ENCODE measurements around the gene RDX. TPM values are rescaled to one million over a fixed set of nuclear protein-coding genes. Genes with fewer than 3 reads are reported as not detected.

RDX gene
- total and polyA plus RNA-seq, 2 experiments from 2014 or later: 45.2 to 226 TPM

DNA sequence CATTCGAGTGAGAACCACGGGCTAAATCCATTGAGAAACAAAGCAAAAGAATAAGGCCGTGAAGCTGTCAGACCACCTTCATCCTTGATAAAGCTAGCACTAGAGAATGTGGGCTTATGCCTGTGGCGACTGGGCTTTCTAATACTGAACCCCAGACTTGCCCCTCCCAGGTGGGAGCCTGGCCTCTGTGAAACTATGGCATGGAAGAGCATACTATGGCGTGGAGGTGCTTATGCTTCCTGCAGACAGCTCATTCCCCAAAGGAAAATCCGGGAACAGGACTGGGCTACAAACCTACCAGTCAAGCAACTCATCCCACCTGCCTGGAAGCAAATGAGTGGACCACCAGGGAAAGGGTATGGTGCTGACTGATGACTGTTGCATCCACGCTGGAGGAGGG lies 110.8 kb downstream of the RDX start (continued):
- TF ChIP-seq, protein P1, sequence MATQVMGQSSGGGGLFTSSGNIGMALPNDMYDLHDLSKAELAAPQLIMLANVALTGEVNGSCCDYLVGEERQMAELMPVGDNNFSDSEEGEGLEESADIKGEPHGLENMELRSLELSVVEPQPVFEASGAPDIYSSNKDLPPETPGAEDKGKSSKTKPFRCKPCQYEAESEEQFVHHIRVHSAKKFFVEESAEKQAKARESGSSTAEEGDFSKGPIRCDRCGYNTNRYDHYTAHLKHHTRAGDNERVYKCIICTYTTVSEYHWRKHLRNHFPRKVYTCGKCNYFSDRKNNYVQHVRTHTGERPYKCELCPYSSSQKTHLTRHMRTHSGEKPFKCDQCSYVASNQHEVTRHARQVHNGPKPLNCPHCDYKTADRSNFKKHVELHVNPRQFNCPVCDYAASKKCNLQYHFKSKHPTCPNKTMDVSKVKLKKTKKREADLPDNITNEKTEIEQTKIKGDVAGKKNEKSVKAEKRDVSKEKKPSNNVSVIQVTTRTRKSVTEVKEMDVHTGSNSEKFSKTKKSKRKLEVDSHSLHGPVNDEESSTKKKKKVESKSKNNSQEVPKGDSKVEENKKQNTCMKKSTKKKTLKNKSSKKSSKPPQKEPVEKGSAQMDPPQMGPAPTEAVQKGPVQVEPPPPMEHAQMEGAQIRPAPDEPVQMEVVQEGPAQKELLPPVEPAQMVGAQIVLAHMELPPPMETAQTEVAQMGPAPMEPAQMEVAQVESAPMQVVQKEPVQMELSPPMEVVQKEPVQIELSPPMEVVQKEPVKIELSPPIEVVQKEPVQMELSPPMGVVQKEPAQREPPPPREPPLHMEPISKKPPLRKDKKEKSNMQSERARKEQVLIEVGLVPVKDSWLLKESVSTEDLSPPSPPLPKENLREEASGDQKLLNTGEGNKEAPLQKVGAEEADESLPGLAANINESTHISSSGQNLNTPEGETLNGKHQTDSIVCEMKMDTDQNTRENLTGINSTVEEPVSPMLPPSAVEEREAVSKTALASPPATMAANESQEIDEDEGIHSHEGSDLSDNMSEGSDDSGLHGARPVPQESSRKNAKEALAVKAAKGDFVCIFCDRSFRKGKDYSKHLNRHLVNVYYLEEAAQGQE (IDR thresholded peaks at IDR 0.05; ENCODE audit: unreplicated experiment): no peak
- TF ChIP-seq POLR2AphosphoS5 (IDR thresholded peaks at IDR 0.05; ENCODE audit: low read depth): no peak
- TF ChIP-seq, protein P2, sequence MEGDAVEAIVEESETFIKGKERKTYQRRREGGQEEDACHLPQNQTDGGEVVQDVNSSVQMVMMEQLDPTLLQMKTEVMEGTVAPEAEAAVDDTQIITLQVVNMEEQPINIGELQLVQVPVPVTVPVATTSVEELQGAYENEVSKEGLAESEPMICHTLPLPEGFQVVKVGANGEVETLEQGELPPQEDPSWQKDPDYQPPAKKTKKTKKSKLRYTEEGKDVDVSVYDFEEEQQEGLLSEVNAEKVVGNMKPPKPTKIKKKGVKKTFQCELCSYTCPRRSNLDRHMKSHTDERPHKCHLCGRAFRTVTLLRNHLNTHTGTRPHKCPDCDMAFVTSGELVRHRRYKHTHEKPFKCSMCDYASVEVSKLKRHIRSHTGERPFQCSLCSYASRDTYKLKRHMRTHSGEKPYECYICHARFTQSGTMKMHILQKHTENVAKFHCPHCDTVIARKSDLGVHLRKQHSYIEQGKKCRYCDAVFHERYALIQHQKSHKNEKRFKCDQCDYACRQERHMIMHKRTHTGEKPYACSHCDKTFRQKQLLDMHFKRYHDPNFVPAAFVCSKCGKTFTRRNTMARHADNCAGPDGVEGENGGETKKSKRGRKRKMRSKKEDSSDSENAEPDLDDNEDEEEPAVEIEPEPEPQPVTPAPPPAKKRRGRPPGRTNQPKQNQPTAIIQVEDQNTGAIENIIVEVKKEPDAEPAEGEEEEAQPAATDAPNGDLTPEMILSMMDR (conservative IDR thresholded peaks at IDR 0.05; ENCODE audit: low read depth in 2 of 2): no peak
- TF ChIP-seq, protein P3, sequence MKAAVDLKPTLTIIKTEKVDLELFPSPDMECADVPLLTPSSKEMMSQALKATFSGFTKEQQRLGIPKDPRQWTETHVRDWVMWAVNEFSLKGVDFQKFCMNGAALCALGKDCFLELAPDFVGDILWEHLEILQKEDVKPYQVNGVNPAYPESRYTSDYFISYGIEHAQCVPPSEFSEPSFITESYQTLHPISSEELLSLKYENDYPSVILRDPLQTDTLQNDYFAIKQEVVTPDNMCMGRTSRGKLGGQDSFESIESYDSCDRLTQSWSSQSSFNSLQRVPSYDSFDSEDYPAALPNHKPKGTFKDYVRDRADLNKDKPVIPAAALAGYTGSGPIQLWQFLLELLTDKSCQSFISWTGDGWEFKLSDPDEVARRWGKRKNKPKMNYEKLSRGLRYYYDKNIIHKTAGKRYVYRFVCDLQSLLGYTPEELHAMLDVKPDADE (IDR thresholded peaks at IDR 0.05): no peak
- TF ChIP-seq EZH2phosphoT487 (IDR thresholded peaks at IDR 0.05; ENCODE audit: unreplicated experiment): no peak
- no peak for TF ChIP-seq CREB1 (CRISPR knock-in tag; IDR thresholded peaks at IDR 0.05; ENCODE audit: low read depth)

DNA sequence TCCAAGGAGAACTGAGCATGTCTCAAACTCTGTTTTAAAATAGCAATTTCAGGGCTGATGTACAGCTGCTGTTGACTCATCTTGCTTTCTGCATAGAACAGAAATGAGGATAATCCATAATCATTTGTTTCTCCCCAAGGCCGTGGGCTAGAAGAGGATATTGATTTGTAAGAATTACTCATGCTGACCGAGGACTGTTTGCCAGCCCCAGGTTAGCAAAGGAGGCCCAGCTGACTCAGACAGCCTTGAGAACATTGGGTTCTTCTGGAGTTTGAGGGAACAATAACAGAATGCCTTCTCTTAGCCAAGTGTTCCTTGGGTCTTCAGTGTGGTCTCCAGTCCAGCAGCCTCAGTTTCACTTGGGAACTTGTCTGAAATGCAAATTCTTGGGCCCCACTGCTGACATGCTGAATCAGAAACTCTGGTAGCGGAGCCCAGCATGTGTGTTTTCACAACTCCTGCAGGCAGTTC lies 111.3 kb downstream of the RDX start:
- H3K9me2 ChIP-seq (ENCODE audit: insufficient read depth): peaks cover 5% of the 10 kb centered on the region; the same call in 1 of the 2 replicates
- H3K36me3 ChIP-seq (ENCODE audit: insufficient read depth): no peaks in the 10 kb centered on the region
- no peaks in the 10 kb centered on the region for H4K20me1 ChIP-seq (replicated peaks; ENCODE audit: insufficient read depth)
- no peak overlapping the region for H3K4me3 Mint-ChIP-seq
- peaks cover 18% of the 10 kb centered on the region for H3K4me1 ChIP-seq (ENCODE audit: insufficient read depth)
- peaks cover 4% of the 10 kb centered on the region; the same call in 1 of the 3 replicates for H3K9me3 Mint-ChIP-seq
- no peak overlapping the region for H3K27ac ChIP-seq (ENCODE audit: low read depth)
- no peak for DNase-seq (ENCODE audit: low spot score)
- no peak overlapping the region for H3K4me3 ChIP-seq
- H3K27me3 Mint-ChIP-seq (ENCODE audit: insufficient read depth, low read depth, poor library complexity): peaks cover 16% of the 10 kb centered on the region
- no peaks in the 10 kb centered on the region for H3F3A ChIP-seq (replicated peaks; ENCODE audit: low read depth)
- no peaks in the 10 kb centered on the region for H3K79me2 ChIP-seq (replicated peaks; ENCODE audit: insufficient read depth)
- ATAC-seq: no peak
- no peak overlapping the region for H3K27ac Mint-ChIP-seq
- no peaks in the 10 kb centered on the region for H3K36me3 Mint-ChIP-seq (ENCODE audit: low read depth)
- H3K4me2 ChIP-seq: 0 out of 2 replicates have a peak overlapping the region, but pooled peaks have one; percentile 55
- peaks cover 26% of the 10 kb centered on the region for H3K4me1 Mint-ChIP-seq
- H2AFZ ChIP-seq: no peak overlapping the region; the same call in 1 of the 2 replicates
- H3K27me3 ChIP-seq (ENCODE audit: insufficient read depth): no peaks in the 10 kb centered on the region
- no peak for TF ChIP-seq ZNF331 (CRISPR knock-in tag; IDR thresholded peaks at IDR 0.05; ENCODE audit: low read depth)
- no peak for TF ChIP-seq EZH2phosphoT487 (IDR thresholded peaks at IDR 0.05; ENCODE audit: unreplicated experiment)
- TF ChIP-seq EZH2 (IDR thresholded peaks at IDR 0.05; ENCODE audit: low read depth, unreplicated experiment): no peak
- TF ChIP-seq ZNF114 (CRISPR knock-in tag; IDR thresholded peaks at IDR 0.05): no peak
- TF ChIP-seq, protein P4, sequence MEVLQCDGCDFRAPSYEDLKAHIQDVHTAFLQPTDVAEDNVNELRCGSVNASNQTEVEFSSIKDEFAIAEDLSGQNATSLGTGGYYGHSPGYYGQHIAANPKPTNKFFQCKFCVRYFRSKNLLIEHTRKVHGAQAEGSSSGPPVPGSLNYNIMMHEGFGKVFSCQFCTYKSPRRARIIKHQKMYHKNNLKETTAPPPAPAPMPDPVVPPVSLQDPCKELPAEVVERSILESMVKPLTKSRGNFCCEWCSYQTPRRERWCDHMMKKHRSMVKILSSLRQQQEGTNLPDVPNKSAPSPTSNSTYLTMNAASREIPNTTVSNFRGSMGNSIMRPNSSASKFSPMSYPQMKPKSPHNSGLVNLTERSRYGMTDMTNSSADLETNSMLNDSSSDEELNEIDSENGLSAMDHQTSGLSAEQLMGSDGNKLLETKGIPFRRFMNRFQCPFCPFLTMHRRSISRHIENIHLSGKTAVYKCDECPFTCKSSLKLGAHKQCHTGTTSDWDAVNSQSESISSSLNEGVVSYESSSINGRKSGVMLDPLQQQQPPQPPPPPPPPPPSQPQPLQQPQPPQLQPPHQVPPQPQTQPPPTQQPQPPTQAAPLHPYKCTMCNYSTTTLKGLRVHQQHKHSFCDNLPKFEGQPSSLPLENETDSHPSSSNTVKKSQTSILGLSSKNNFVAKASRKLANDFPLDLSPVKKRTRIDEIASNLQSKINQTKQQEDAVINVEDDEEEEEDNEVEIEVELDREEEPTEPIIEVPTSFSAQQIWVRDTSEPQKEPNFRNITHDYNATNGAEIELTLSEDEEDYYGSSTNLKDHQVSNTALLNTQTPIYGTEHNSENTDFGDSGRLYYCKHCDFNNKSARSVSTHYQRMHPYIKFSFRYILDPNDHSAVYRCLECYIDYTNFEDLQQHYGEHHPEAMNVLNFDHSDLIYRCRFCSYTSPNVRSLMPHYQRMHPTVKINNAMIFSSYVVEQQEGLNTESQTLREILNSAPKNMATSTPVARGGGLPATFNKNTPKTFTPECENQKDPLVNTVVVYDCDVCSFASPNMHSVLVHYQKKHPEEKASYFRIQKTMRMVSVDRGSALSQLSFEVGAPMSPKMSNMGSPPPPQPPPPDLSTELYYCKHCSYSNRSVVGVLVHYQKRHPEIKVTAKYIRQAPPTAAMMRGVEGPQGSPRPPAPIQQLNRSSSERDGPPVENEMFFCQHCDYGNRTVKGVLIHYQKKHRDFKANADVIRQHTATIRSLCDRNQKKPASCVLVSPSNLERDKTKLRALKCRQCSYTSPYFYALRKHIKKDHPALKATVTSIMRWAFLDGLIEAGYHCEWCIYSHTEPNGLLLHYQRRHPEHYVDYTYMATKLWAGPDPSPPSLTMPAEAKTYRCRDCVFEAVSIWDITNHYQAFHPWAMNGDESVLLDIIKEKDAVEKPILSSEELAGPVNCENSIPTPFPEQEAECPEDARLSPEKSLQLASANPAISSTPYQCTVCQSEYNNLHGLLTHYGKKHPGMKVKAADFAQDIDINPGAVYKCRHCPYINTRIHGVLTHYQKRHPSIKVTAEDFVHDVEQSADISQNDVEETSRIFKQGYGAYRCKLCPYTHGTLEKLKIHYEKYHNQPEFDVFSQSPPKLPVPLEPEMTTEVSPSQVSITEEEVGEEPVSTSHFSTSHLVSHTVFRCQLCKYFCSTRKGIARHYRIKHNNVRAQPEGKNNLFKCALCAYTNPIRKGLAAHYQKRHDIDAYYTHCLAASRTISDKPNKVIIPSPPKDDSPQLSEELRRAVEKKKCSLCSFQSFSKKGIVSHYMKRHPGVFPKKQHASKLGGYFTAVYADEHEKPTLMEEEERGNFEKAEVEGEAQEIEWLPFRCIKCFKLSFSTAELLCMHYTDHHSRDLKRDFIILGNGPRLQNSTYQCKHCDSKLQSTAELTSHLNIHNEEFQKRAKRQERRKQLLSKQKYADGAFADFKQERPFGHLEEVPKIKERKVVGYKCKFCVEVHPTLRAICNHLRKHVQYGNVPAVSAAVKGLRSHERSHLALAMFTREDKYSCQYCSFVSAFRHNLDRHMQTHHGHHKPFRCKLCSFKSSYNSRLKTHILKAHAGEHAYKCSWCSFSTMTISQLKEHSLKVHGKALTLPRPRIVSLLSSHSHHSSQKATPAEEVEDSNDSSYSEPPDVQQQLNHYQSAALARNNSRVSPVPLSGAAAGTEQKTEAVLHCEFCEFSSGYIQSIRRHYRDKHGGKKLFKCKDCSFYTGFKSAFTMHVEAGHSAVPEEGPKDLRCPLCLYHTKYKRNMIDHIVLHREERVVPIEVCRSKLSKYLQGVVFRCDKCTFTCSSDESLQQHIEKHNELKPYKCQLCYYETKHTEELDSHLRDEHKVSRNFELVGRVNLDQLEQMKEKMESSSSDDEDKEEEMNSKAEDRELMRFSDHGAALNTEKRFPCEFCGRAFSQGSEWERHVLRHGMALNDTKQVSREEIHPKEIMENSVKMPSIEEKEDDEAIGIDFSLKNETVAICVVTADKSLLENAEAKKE (CRISPR knock-in tag; IDR thresholded peaks at IDR 0.05): no peak
- TF ChIP-seq JUNB (IDR thresholded peaks at IDR 0.05; ENCODE audit: unreplicated experiment): no peak
- TF ChIP-seq STAT1 (IDR thresholded peaks at IDR 0.05; ENCODE audit: unreplicated experiment): no peak
- no peak for TF ChIP-seq CREB1 (CRISPR knock-in tag; IDR thresholded peaks at IDR 0.05; ENCODE audit: low read depth)

Measured in GM23338 (cell line).